Effector memory CD4-positive, alpha-beta T cell (primary cell): ENCODE measurements around the gene HIBADH.

Experiments
- DNase-seq, 3 donors: peaks; one replicate each; pipeline ENCODE4 v3.0.0-alpha.2; 2020
- H3K27ac ChIP-seq: 2 replicates; pipeline ENCODE4 v1.7.0; 2013; ENCODE audit warnings: mild to moderate bottlenecking, low read length, moderate library complexity; ENCODE audit not compliant: insufficient read depth, poor library complexity, severe bottlenecking
- H3K27me3 ChIP-seq: replicated peaks from 2 replicates; pipeline ENCODE4 v1.7.0; 2013; ENCODE audit warnings: mild to moderate bottlenecking, low read length; ENCODE audit not compliant: insufficient read depth, control insufficient read depth, poor library complexity, severe bottlenecking
- H3K36me3 ChIP-seq: 2 replicates; pipeline ENCODE4 v1.7.0; 2013; ENCODE audit warnings: mild to moderate bottlenecking, low read length, moderate library complexity; ENCODE audit not compliant: control insufficient read depth, insufficient read depth
- H3K4me1 ChIP-seq: 2 replicates; pipeline ENCODE4 v1.7.0; 2013; ENCODE audit warnings: low read length, mild to moderate bottlenecking; ENCODE audit not compliant: control insufficient read depth, insufficient read depth, poor library complexity, severe bottlenecking
- H3K4me3 ChIP-seq: 2 replicates; pipeline ENCODE4 v1.7.0; 2013; ENCODE audit warnings: low read length, low read depth, mild to moderate bottlenecking; ENCODE audit not compliant: insufficient read depth, poor library complexity, severe bottlenecking
- H3K9me3 ChIP-seq: 2 replicates; pipeline ENCODE4 v1.7.0; 2013; ENCODE audit warnings: mild to moderate bottlenecking, low read length, moderate library complexity; ENCODE audit not compliant: control insufficient read depth

Gene HIBADH

GRCh38 chr7:27663989-27664331 lies 1.3 kb upstream of the HIBADH start:
- Histone ChIP-seq H3K4me3 (no peak overlapping the region), H3K27ac (no peak overlapping the region), H3K36me3 (no peaks in the 10 kb centered on the region), H3K4me1 (peaks cover 9% of the 10 kb centered on the region), H3K9me3 (no peaks in the 10 kb centered on the region), H3K27me3 (no peaks in the 10 kb centered on the region)
- DNase-seq, result no peak

GRCh38 chr7:27661811-27662489 lies 733 bp downstream of the HIBADH start:
- no peaks in the 10 kb centered on the region for H3K27me3 ChIP-seq
- peak overlapping the region; percentile 70 for H3K27ac ChIP-seq
- H3K4me1 ChIP-seq, result peaks cover 9% of the 10 kb centered on the region
- H3K36me3 ChIP-seq, result no peaks in the 10 kb centered on the region
- H3K4me3 ChIP-seq, result peak overlapping the region; percentile 83
- peak in 1 of 3 donors; percentile 2 for DNase-seq
- H3K9me3 ChIP-seq, result no peaks in the 10 kb centered on the region

GRCh38 chr7:27656724-27657123 lies 6.0 kb downstream of the HIBADH start:
- H3K27me3 ChIP-seq, result no peaks in the 10 kb centered on the region
- no peak for DNase-seq

GRCh38 chr7:27655184-27655583 lies 7.5 kb downstream of the HIBADH start:
- no peak overlapping the region for H3K27ac ChIP-seq
- DNase-seq, result no peak
- H3K9me3 ChIP-seq, result no peaks in the 10 kb centered on the region
- no peaks in the 10 kb centered on the region for H3K27me3 ChIP-seq
- no peaks in the 10 kb centered on the region for H3K36me3 ChIP-seq
- H3K4me3 ChIP-seq, result no peak overlapping the region
- no peaks in the 10 kb centered on the region for H3K4me1 ChIP-seq

More at GRCh38 chr7:27656724-27657123, 6.0 kb downstream of the HIBADH start:
- Histone ChIP-seq H3K4me3 (no peak overlapping the region), H3K36me3 (no peaks in the 10 kb centered on the region), H3K9me3 (no peaks in the 10 kb centered on the region), H3K27ac (no peak overlapping the region), H3K4me1 (no peaks in the 10 kb centered on the region)

- H3K36me3 ChIP-seq, result peaks cover 6% of the 10 kb centered on the region
- no peaks in the 10 kb centered on the region for H3K27me3 ChIP-seq
- H3K27ac ChIP-seq, result no peak overlapping the region
- H3K4me1 ChIP-seq, result no peaks in the 10 kb centered on the region
- no peaks in the 10 kb centered on the region for H3K9me3 ChIP-seq
- DNase-seq, result no peak
- H3K4me3 ChIP-seq, result no peak overlapping the region
Observed at GRCh38 chr7:27652518-27652917, 10.2 kb downstream of the HIBADH start.

- H3K27ac ChIP-seq, result no peak overlapping the region
- no peak for DNase-seq
- H3K9me3 ChIP-seq, result no peaks in the 10 kb centered on the region
- no peak overlapping the region for H3K4me3 ChIP-seq
- H3K27me3 ChIP-seq, result no peaks in the 10 kb centered on the region
- H3K4me1 ChIP-seq, result no peaks in the 10 kb centered on the region
- H3K36me3 ChIP-seq, result peaks cover 6% of the 10 kb centered on the region
Observed at GRCh38 chr7:27651702-27652101, 11.0 kb downstream of the HIBADH start.

GRCh38 chr7:27650283-27650682 lies 12.4 kb downstream of the HIBADH start:
- DNase-seq, result no peak
- peaks cover 6% of the 10 kb centered on the region for H3K36me3 ChIP-seq
- H3K9me3 ChIP-seq, result no peaks in the 10 kb centered on the region

GRCh38 chr7:27647489-27647888 lies 15.2 kb downstream of the HIBADH start:
- DNase-seq, result no peak
- Histone ChIP-seq H3K36me3 (peaks cover 6% of the 10 kb centered on the region), H3K9me3 (no peaks in the 10 kb centered on the region), H3K4me1 (no peaks in the 10 kb centered on the region), H3K27me3 (no peaks in the 10 kb centered on the region), H3K27ac (no peak overlapping the region), H3K4me3 (no peak overlapping the region)

More at GRCh38 chr7:27650283-27650682, 12.4 kb downstream of the HIBADH start:
- no peak overlapping the region for H3K4me3 ChIP-seq
- H3K27ac ChIP-seq, result no peak overlapping the region
- H3K4me1 ChIP-seq, result no peaks in the 10 kb centered on the region
- no peaks in the 10 kb centered on the region for H3K27me3 ChIP-seq

- Histone ChIP-seq H3K36me3 (peaks cover 6% of the 10 kb centered on the region), H3K4me1 (no peaks in the 10 kb centered on the region), H3K27ac (no peak overlapping the region), H3K27me3 (no peaks in the 10 kb centered on the region), H3K4me3 (no peak overlapping the region), H3K9me3 (no peaks in the 10 kb centered on the region)
- DNase-seq, result no peak
Observed at GRCh38 chr7:27647046-27647445, 15.6 kb downstream of the HIBADH start.

- DNase-seq, result no peak
- peaks cover 5% of the 10 kb centered on the region for H3K36me3 ChIP-seq
- H3K4me1 ChIP-seq, result no peaks in the 10 kb centered on the region
- no peaks in the 10 kb centered on the region for H3K27me3 ChIP-seq
- no peak overlapping the region for H3K27ac ChIP-seq
- no peak overlapping the region for H3K4me3 ChIP-seq
- H3K9me3 ChIP-seq, result no peaks in the 10 kb centered on the region
Observed at GRCh38 chr7:27642271-27642670, 20.4 kb downstream of the HIBADH start.
